Mesodermal cell (in vitro differentiated cells): ENCODE measurements around the gene SLC2A6.

Experiments
- H3K27ac ChIP-seq: 2 replicates; pipeline ENCODE4 v1.7.0; 2013; ENCODE audit warnings: mild to moderate bottlenecking, low read depth, low read length, moderate library complexity; ENCODE audit not compliant: severe bottlenecking
- H3K36me3 ChIP-seq: 2 replicates; pipeline ENCODE4 v1.7.1; 2013; ENCODE audit warnings: mild to moderate bottlenecking, low read length, moderate library complexity; ENCODE audit not compliant: control insufficient read depth, insufficient read depth
- H3K4me1 ChIP-seq: one replicate; pipeline ENCODE4 v1.7.1; 2013; ENCODE audit warnings: mild to moderate bottlenecking, low read length; ENCODE audit not compliant: insufficient read depth, control insufficient read depth, poor library complexity, severe bottlenecking
- H3K4me3 ChIP-seq: 2 replicates; pipeline ENCODE4 v1.7.0; 2013; ENCODE audit warnings: low read length, control low read depth, mild to moderate bottlenecking; ENCODE audit not compliant: insufficient read depth, poor library complexity, severe bottlenecking; ENCODE audit errors: extremely low read depth
- H3K9me3 ChIP-seq: 2 replicates; pipeline ENCODE4 v1.7.1; 2013; ENCODE audit warnings: mild to moderate bottlenecking, low read length, moderate library complexity; ENCODE audit not compliant: control insufficient read depth
- WGBS, 2 experiments: methylation state at CpG; one replicate each; pipeline ENCODE4 v1.1.5; 2013; ENCODE audit warnings: missing lambda C conversion rate in 2 of 2; ENCODE audit not compliant: insufficient coverage in 2 of 2; 5-methylcytosine and 5-hydroxymethylcytosine counted together

Gene SLC2A6

DNA sequence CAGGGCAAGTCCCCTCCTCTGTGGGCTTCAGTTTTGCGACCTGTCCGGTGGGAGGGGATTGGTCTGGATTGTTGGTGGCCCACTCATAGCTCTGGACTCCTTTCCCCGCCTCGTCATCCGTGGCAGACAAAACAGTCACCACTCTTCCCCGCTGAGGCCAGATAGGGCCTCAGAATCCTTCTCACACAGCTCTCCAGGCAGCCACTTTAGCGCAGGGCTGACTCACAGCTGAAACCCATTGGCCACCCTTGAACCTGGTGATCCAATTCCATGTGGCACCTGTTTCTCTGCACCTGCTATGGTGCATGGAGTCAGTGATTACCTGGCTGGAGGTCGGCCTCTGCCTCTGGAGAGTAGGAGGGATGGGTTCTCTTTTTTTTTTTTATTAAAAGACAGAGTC, 34.9 kb downstream of the SLC2A6 start:
- H3K4me3 ChIP-seq, result no peak overlapping the region
- H3K9me3 ChIP-seq, result no peaks in the 10 kb centered on the region
- no peak overlapping the region for H3K27ac ChIP-seq
- no peaks in the 10 kb centered on the region for H3K4me1 ChIP-seq
- no peaks in the 10 kb centered on the region for H3K36me3 ChIP-seq
- 88% methylated on average over 6 to 7 of the region's 8 CpGs for WGBS, 2 experiments

- no peak overlapping the region for H3K27ac ChIP-seq
Observed at GRCh38 chr9:133443248-133443647, 35.7 kb downstream of the SLC2A6 start.

GRCh38 chr9:133441571-133441970, 37.3 kb downstream of the SLC2A6 start:
- 89 to 91% methylated on average over 5 of the region's 5 CpGs for WGBS, 2 experiments
- Histone ChIP-seq H3K4me3 (no peak overlapping the region), H3K9me3 (no peaks in the 10 kb centered on the region)

More at GRCh38 chr9:133443248-133443647, 35.7 kb downstream of the SLC2A6 start:
- 92 to 93% methylated on average over 12 to 13 of the region's 15 CpGs for WGBS, 2 experiments
- Histone ChIP-seq H3K4me3 (no peak overlapping the region), H3K4me1 (no peaks in the 10 kb centered on the region), H3K9me3 (no peaks in the 10 kb centered on the region), H3K36me3 (no peaks in the 10 kb centered on the region)

DNA sequence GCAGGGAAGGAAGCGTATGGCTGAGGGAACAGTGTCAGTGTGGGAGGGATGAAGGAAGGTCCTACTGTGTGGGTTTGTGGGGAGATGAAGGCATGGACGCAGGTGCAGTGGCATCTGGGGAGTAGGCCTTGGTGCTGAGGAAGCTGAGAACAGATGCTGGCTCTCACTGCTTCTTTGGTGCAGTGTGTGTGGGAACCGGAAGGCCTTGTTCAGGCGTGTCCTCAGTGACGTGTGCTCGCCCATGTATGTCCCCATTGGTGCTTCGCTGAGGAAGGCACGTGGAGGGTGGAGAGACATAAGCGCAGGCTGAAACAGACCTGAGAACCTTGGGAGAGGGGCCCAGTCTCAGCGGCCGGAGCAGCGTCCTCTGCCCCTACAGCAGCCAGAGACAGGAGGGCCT, 38.0 kb downstream of the SLC2A6 start:
- WGBS, 2 experiments, result 91 to 95% methylated on average over 12 of the region's 12 CpGs
- H3K4me1 ChIP-seq, result no peaks in the 10 kb centered on the region
- H3K9me3 ChIP-seq, result no peaks in the 10 kb centered on the region
- no peak overlapping the region for H3K27ac ChIP-seq
- no peak overlapping the region for H3K4me3 ChIP-seq
- H3K36me3 ChIP-seq, result no peaks in the 10 kb centered on the region

More at GRCh38 chr9:133441571-133441970, 37.3 kb downstream of the SLC2A6 start:
- H3K27ac ChIP-seq, result no peak overlapping the region
- H3K36me3 ChIP-seq, result no peaks in the 10 kb centered on the region
- H3K4me1 ChIP-seq, result no peaks in the 10 kb centered on the region

- no peak overlapping the region for H3K4me3 ChIP-seq
- no peaks in the 10 kb centered on the region for H3K36me3 ChIP-seq
- no peaks in the 10 kb centered on the region for H3K4me1 ChIP-seq
- no peaks in the 10 kb centered on the region for H3K9me3 ChIP-seq
- no peak overlapping the region for H3K27ac ChIP-seq
- 67 to 100% methylated on average over 1 to 3 of the region's 4 CpGs for WGBS, 2 experiments
Observed at GRCh38 chr9:133439337-133439736, 39.6 kb downstream of the SLC2A6 start.

GRCh38 chr9:133437753-133438531, 41.0 kb downstream of the SLC2A6 start:
- no peaks in the 10 kb centered on the region for H3K4me1 ChIP-seq
- H3K27ac ChIP-seq, result no peak overlapping the region
- 92 to 94% methylated on average over 19 to 20 of the region's 20 CpGs for WGBS, 2 experiments
- no peak overlapping the region for H3K4me3 ChIP-seq
- H3K9me3 ChIP-seq, result no peaks in the 10 kb centered on the region
- no peaks in the 10 kb centered on the region for H3K36me3 ChIP-seq

GRCh38 chr9:133436681-133437080, 42.2 kb downstream of the SLC2A6 start:
- Histone ChIP-seq H3K4me3 (no peak overlapping the region), H3K4me1 (no peaks in the 10 kb centered on the region), H3K27ac (no peak overlapping the region), H3K9me3 (no peaks in the 10 kb centered on the region), H3K36me3 (no peaks in the 10 kb centered on the region)
- 85 to 86% methylated on average over 4 to 10 of the region's 16 CpGs for WGBS, 2 experiments

DNA sequence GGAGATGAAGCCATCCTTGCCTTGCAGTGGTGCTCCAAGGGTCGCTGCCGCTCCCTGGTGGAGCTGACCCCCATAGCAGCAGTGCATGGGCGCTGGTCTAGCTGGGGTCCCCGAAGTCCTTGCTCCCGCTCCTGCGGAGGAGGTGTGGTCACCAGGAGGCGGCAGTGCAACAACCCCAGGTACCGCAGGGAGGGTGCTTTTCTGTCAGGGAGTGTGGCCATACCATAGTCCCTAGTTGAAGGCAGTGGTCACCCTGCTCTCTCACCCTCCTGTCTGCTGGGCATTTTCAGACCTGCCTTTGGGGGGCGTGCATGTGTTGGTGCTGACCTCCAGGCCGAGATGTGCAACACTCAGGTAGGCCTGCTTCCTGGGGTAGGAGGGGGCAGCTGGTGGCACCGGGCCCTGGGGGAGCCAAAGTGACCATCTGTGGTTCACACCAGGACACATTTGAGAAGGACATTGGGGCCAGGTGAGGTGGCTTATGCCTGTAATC, 45.5 kb downstream of the SLC2A6 start:
- Histone ChIP-seq H3K36me3 (no peaks in the 10 kb centered on the region), H3K4me1 (no peaks in the 10 kb centered on the region), H3K9me3 (no peaks in the 10 kb centered on the region), H3K27ac (no peak overlapping the region), H3K4me3 (no peak overlapping the region)
- WGBS, 2 experiments, result 89 to 93% methylated on average over 10 to 11 of the region's 11 CpGs

GRCh38 chr9:133430244-133430643, 48.7 kb downstream of the SLC2A6 start:
- WGBS, 2 experiments, result no CpG with 5 or more reads among the region's 1 CpG
- H3K4me3 ChIP-seq, result no peak overlapping the region

GRCh38 chr9:133429641-133430161, 49.2 kb downstream of the SLC2A6 start:
- peaks cover 3% of the 10 kb centered on the region for H3K36me3 ChIP-seq
- no peaks in the 10 kb centered on the region for H3K4me1 ChIP-seq
- H3K9me3 ChIP-seq, result peaks cover 4% of the 10 kb centered on the region
- H3K27ac ChIP-seq, result no peak overlapping the region
- H3K4me3 ChIP-seq, result no peak overlapping the region
- 13 to 16% methylated on average over 35 to 48 of the region's 49 CpGs for WGBS, 2 experiments

More at GRCh38 chr9:133430244-133430643, 48.7 kb downstream of the SLC2A6 start:
- Histone ChIP-seq H3K9me3 (peaks cover 4% of the 10 kb centered on the region), H3K27ac (no peak overlapping the region), H3K36me3 (peaks cover 3% of the 10 kb centered on the region), H3K4me1 (no peaks in the 10 kb centered on the region)

DNA sequence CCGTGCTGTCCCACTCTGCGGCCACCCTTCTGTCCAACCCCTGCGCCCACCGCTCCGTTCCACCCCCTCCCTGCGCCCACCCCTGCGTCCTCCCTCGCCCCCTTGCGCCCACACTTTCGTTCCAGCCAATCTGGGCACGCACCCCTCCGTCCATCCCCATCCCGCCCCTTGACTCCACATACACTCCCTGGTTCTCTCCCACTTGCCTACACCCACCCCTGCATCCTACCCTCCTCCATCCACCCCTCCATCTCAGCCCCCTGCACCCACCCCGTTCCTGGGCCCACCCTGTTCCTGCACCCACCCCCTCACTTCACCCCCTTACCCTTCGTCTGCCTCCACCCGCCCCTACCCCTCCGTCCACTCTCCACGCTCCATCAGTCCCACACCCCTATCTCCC, 49.7 kb downstream of the SLC2A6 start:
- no peaks in the 10 kb centered on the region for H3K4me1 ChIP-seq
- peaks cover 4% of the 10 kb centered on the region for H3K9me3 ChIP-seq
- WGBS, 2 experiments, result 4% methylated on average over 4 to 12 of the region's 18 CpGs
- peaks cover 3% of the 10 kb centered on the region for H3K36me3 ChIP-seq
- no peak overlapping the region for H3K4me3 ChIP-seq
- H3K27ac ChIP-seq, result no peak overlapping the region
